DOHH2 (cell line): ENCODE measurements around the gene DNPEP.
A peak's percentile ranks its signal among the peaks of the same experiment; 100 is the strongest.
"Not testable (repeated sequence)": the region's sequence is repeated elsewhere in the genome, so short reads cannot be mapped to it uniquely, and the experiment has no call there.

ENCODE experiments used
- H3F3A ChIP-seq: fragments of 200-600 bp; sonication (generic), shearing (Covaris generic); 2 replicates; pipeline ENCODE4 v1.6.0; 2016; ENCODE audit warnings: antibody characterized with exemption, mild to moderate bottlenecking; ENCODE audit not compliant: control insufficient read depth, insufficient read depth
- H3K27ac ChIP-seq: fragments of 200-600 bp; sonication (generic); 2 replicates; pipeline ENCODE4 v1.5.1; 2014; ENCODE audit warnings: low read depth, mild to moderate bottlenecking, low read length, moderate library complexity
- H3K27me3 ChIP-seq: fragments of 200-600 bp; sonication (generic); 2 replicates; pipeline ENCODE4 v1.6.1; 2014; ENCODE audit warnings: mild to moderate bottlenecking, low read length, mixed read lengths; ENCODE audit not compliant: control insufficient read depth
- H3K36me3 ChIP-seq: fragments of 200-600 bp; sonication (generic); 2 replicates; pipeline ENCODE4 v1.6.1; 2014; ENCODE audit warnings: mild to moderate bottlenecking, low read length, moderate library complexity, mixed read lengths; ENCODE audit not compliant: control insufficient read depth
- H3K4me1 ChIP-seq: fragments of 200-600 bp; sonication (generic); 2 replicates; pipeline ENCODE4 v1.6.1; 2014; ENCODE audit warnings: mild to moderate bottlenecking, low read length, mixed read lengths; ENCODE audit not compliant: control insufficient read depth
- H3K4me2 ChIP-seq: fragments of 200-600 bp; sonication (generic); 2 replicates; pipeline ENCODE4 v1.6.0; 2014; ENCODE audit warnings: mild to moderate bottlenecking, low read length, moderate library complexity
- H3K4me3 ChIP-seq: fragments of 200-600 bp; sonication (generic); 2 replicates; pipeline ENCODE4 v1.5.1; 2014; ENCODE audit warnings: mild to moderate bottlenecking, low read length, mixed read lengths
- H3K79me2 ChIP-seq: fragments of 200-600 bp; sonication (generic); 2 replicates; pipeline ENCODE4 v1.6.1; 2014; ENCODE audit warnings: mild to moderate bottlenecking, low read length, mixed read lengths; ENCODE audit not compliant: control insufficient read depth
- H3K9me2 ChIP-seq: fragments of 200-600 bp; sonication (generic); replicated peaks from 2 replicates; pipeline ENCODE4 v1.6.1; 2014; ENCODE audit warnings: mild to moderate bottlenecking, low read length, mixed read lengths; ENCODE audit not compliant: control insufficient read depth
- H3K9me3 ChIP-seq: fragments of 200-600 bp; sonication (generic); 2 replicates; pipeline ENCODE4 v1.6.1; 2014; ENCODE audit warnings: antibody characterized with exemption, low read length, mixed read lengths; ENCODE audit not compliant: control insufficient read depth, insufficient read depth
- H4K20me1 ChIP-seq: fragments of 200-600 bp; sonication (generic); 2 replicates; pipeline ENCODE4 v1.6.0; 2014; ENCODE audit warnings: low read depth, mild to moderate bottlenecking, antibody characterized with exemption, low read length, moderate library complexity; ENCODE audit not compliant: control insufficient read depth, insufficient read depth
- CTCF ChIP-seq: fragments of 200-600 bp; sonication (generic); IDR thresholded peaks from one replicate; pipeline ENCODE4 v1.5.1; 2014; ENCODE audit warnings: antibody characterized with exemption, mild to moderate bottlenecking, low read depth, low read length; ENCODE audit not compliant: poor library complexity, severe bottlenecking
- EZH2phosphoT487 ChIP-seq: fragments of 200-600 bp; sonication (generic); IDR thresholded peaks from 2 replicates; pipeline ENCODE4 v1.6.1; 2017; ENCODE audit warnings: borderline replicate concordance, mild to moderate bottlenecking, antibody characterized with exemption, low read length, moderate library complexity, mixed read lengths

DNPEP gene

GRCh38 chr2:219395609-219396008 is 7.9 kb upstream of the DNPEP start:
- no peaks in the 10 kb centered on the region for H3K79me2 ChIP-seq
- no peak overlapping the region for H3K27ac ChIP-seq
- no peak overlapping the region for H3K4me2 ChIP-seq
- no peaks in the 10 kb centered on the region for H4K20me1 ChIP-seq
- H3K4me3 ChIP-seq, result no peak overlapping the region
- H3K9me2 ChIP-seq, result no peaks in the 10 kb centered on the region
- TF ChIP-seq EZH2phosphoT487, result no peak
- no peak for TF ChIP-seq CTCF
- no peaks in the 10 kb centered on the region for H3K4me1 ChIP-seq
- H3K36me3 ChIP-seq, result no peaks in the 10 kb centered on the region
- H3K9me3 ChIP-seq, result no peaks in the 10 kb centered on the region
- H3K27me3 ChIP-seq, result no peaks in the 10 kb centered on the region
- no peaks in the 10 kb centered on the region for H3F3A ChIP-seq

- not testable (repeated sequence) for H3F3A ChIP-seq, H3K27ac ChIP-seq, H3K4me3 ChIP-seq, H3K4me1 ChIP-seq, H3K9me3 ChIP-seq, H3K4me2 ChIP-seq, H3K79me2 ChIP-seq, H3K36me3 ChIP-seq, H3K9me2 ChIP-seq, H4K20me1 ChIP-seq, H3K27me3 ChIP-seq
Measured at GRCh38 chr2:219395056-219395455, 7.3 kb upstream of the DNPEP start.

GRCh38 chr2:219392754-219393153 is 5.0 kb upstream of the DNPEP start:
- Histone ChIP-seq H3F3A (no peaks in the 10 kb centered on the region), H3K27ac (no peak overlapping the region), H3K9me3 (no peaks in the 10 kb centered on the region), H4K20me1 (no peaks in the 10 kb centered on the region), H3K27me3 (no peaks in the 10 kb centered on the region), H3K9me2 (no peaks in the 10 kb centered on the region), H3K4me1 (peaks cover 7% of the 10 kb centered on the region), H3K36me3 (no peaks in the 10 kb centered on the region), H3K4me2 (no peak overlapping the region), H3K4me3 (no peak overlapping the region), H3K79me2 (no peaks in the 10 kb centered on the region)
- TF ChIP-seq CTCF (no peak), EZH2phosphoT487 (no peak)

GRCh38 chr2:219388907-219389156 is 1.1 kb upstream of the DNPEP start:
- Histone ChIP-seq H3K4me3 (peak overlapping the region; percentile 70), H3K36me3 (peaks cover 14% of the 10 kb centered on the region), H3K9me3 (no peaks in the 10 kb centered on the region), H3F3A (no peaks in the 10 kb centered on the region), H4K20me1 (no peaks in the 10 kb centered on the region), H3K27ac (peak overlapping the region; percentile 9; the same call in 1 of the 2 replicates), H3K9me2 (no peaks in the 10 kb centered on the region), H3K4me1 (peaks cover 16% of the 10 kb centered on the region), H3K79me2 (peaks cover 10% of the 10 kb centered on the region), H3K4me2 (peak overlapping the region; percentile 87), H3K27me3 (no peaks in the 10 kb centered on the region)
- TF ChIP-seq CTCF (no peak), EZH2phosphoT487 (no peak)
